HCT116 (cell line): Measurements from ENCODE around the gene BLTP3B. TPM values are rescaled to one million over a fixed set of nuclear protein-coding genes. Genes with fewer than 3 reads are reported as not detected.

ENCODE experiments used
- ATAC-seq: fragments of 200-7000 bp; cut with Tn5 transposase; 2 replicates; pipeline ENCODE4 v1.9.1; 2020; ENCODE audit warnings: mild to moderate bottlenecking, moderate library complexity
- BruUV-seq: library from RNA; stranded (reverse); fragments of 400-500 nt; replicated peaks from 2 replicates; lab custom pipeline; 2021; lab: Mats Ljungman, UMichigan
- CTCF ChIA-PET: fragments of 300-600 bp; sonication (Branson Sonifier 250); formaldehyde crosslinking; loops from one replicate; lab custom pipeline; 2021; ENCODE audit warnings: antibody characterized with exemption; lab: Charles Lee
- POLR2A ChIA-PET: fragments of 300-600, 350-600 bp; sonication (Branson Sonifier 250); formaldehyde crosslinking; loops from one replicate; lab custom pipeline; 2021; ENCODE audit warnings: antibody characterized with exemption; lab: Charles Lee
- RAD21 ChIA-PET, 2 experiments: fragments of 300-600 bp; sonication (Branson Sonifier 250); formaldehyde crosslinking; loops; one replicate each; lab custom pipeline; 2023; ENCODE audit warnings: low total read pairs in 2 of 2; ENCODE audit not compliant: uncharacterized antibody in 2 of 2, unreplicated experiment in 2 of 2, low non-redundant PET in 1 of 2; lab: Charles Lee
- DNase-seq: peaks from one replicate; pipeline ENCODE4 v3.0.0-alpha.2; 2010; ENCODE audit warnings: low read depth, low spot score
- H2AFZ ChIP-seq: fragments of 200-600 bp; shearing (Covaris generic), sonication (generic); 2 replicates; pipeline ENCODE4 v1.6.1; 2017; ENCODE audit warnings: low read depth, mixed run types, mixed read lengths, antibody characterized with exemption, low read length; ENCODE audit not compliant: poor library complexity, severe bottlenecking
- H3K27ac ChIP-seq: 2 replicates; pipeline ENCODE4 v1.5.1; 2012; ENCODE audit warnings: low read depth, low read length
- H3K27me3 ChIP-seq: fragments of 200-600 bp; sonication (generic); 2 replicates; pipeline ENCODE4 v1.6.1; 2016; ENCODE audit warnings: mixed run types, low read length, mixed read lengths; ENCODE audit not compliant: insufficient read depth
- H3K36me3 ChIP-seq, 2 experiments: fragments of 200-500 bp in 1 of 2; fragments of 200-600 bp in 1 of 2; sonication (Bioruptor generic) in 1 of 2; sonication (generic) in 1 of 2; 2 replicates each; pipeline versions ENCODE4 v1.5.1 to v1.6.1; 2014 to 2016; ENCODE audit warnings: low read length in 2 of 2, inconsistent platforms in 1 of 2, mixed read lengths in 1 of 2, mixed run types in 1 of 2; ENCODE audit not compliant: insufficient read depth in 2 of 2, control insufficient read depth in 1 of 2
- H3K4me1 ChIP-seq, 2 experiments: fragments of 200-600 bp in 1 of 2; sonication (generic) in 1 of 2; 2 replicates each; pipeline versions ENCODE4 v1.5.1 to v1.6.1; 2012 to 2017; ENCODE audit warnings: low read length in 2 of 2, inconsistent platforms in 1 of 2, mild to moderate bottlenecking in 1 of 2, mixed read lengths in 1 of 2, mixed run types in 1 of 2, moderate library complexity in 1 of 2; ENCODE audit not compliant: insufficient read depth in 2 of 2, control insufficient read depth in 1 of 2
- H3K4me2 ChIP-seq: fragments of 200-600 bp; sonication (generic); 2 replicates; pipeline ENCODE4 v1.6.1; 2017; ENCODE audit warnings: mixed run types, low read length, mixed read lengths
- H3K4me3 ChIP-seq, 2 experiments: fragments of 200-600 bp in 1 of 2; sonication (generic) in 1 of 2; replicated peaks in 1 of 2; 2 replicates each; pipeline ENCODE4 v1.5.1; 2011 to 2016; ENCODE audit warnings: low read length in 2 of 2, control low read depth in 1 of 2, low read depth in 1 of 2, mild to moderate bottlenecking in 1 of 2, mixed read lengths in 1 of 2, mixed run types in 1 of 2
- H3K79me2 ChIP-seq: fragments of 200-600 bp; sonication (generic); 2 replicates; pipeline ENCODE4 v1.6.1; 2017; ENCODE audit warnings: mild to moderate bottlenecking, mixed run types, low read length, moderate library complexity, mixed read lengths; ENCODE audit not compliant: insufficient read depth
- H3K9ac ChIP-seq: fragments of 200-600 bp; sonication (generic); 2 replicates; pipeline ENCODE4 v1.6.1; 2016; ENCODE audit warnings: low read length, mixed read lengths
- H3K9me2 ChIP-seq: fragments of 200-600 bp; sonication (generic), shearing (Covaris generic); 2 replicates; pipeline ENCODE4 v1.6.1; 2017; ENCODE audit warnings: mixed run types, mild to moderate bottlenecking, moderate library complexity; ENCODE audit not compliant: insufficient read depth
- H3K9me3 ChIP-seq, 2 experiments: fragments of 200-500 bp in 1 of 2; fragments of 200-600 bp in 1 of 2; sonication (Bioruptor generic) in 1 of 2; sonication (generic) in 1 of 2; 2 replicates each; pipeline ENCODE4 v1.6.1; 2014 to 2017; ENCODE audit warnings: low read length in 2 of 2, mixed read lengths in 2 of 2, inconsistent platforms in 1 of 2, low read depth in 1 of 2, mild to moderate bottlenecking in 1 of 2, mixed run types in 1 of 2, moderate library complexity in 1 of 2; ENCODE audit not compliant: control insufficient read depth in 1 of 2, insufficient read depth in 1 of 2
- H4K20me1 ChIP-seq: fragments of 200-600 bp; sonication (generic), shearing (Covaris generic); 2 replicates; pipeline ENCODE4 v1.6.1; 2017; ENCODE audit warnings: mixed run types, mild to moderate bottlenecking, moderate library complexity; ENCODE audit not compliant: insufficient read depth
- ATF3 ChIP-seq: IDR thresholded peaks from 2 replicates; pipeline ENCODE4 v1.6.1; 2012
- CBX3 ChIP-seq: IDR thresholded peaks from 2 replicates; pipeline ENCODE4 v1.6.1; 2012; ENCODE audit warnings: low read depth
- CEBPB ChIP-seq: IDR thresholded peaks from 2 replicates; pipeline ENCODE4 v1.6.1; 2012; ENCODE audit warnings: low read depth
- CTCF ChIP-seq, 3 experiments: fragments of 200-600 bp in 1 of 3; sonication (generic) in 1 of 3; IDR thresholded peaks in 2 of 3; conservative IDR thresholded peaks in 1 of 3; 2 replicates each; pipeline ENCODE4 v1.5.1; 2012 to 2017; ENCODE audit warnings: low read depth in 2 of 3, low read length in 2 of 3, antibody characterized with exemption in 1 of 3, borderline replicate concordance in 1 of 3, control low read depth in 1 of 3, mild to moderate bottlenecking in 1 of 3, mixed read lengths in 1 of 3, mixed run types in 1 of 3, moderate library complexity in 1 of 3; ENCODE audit not compliant: insufficient read depth in 1 of 3
- EGR1 ChIP-seq: IDR thresholded peaks from 2 replicates; pipeline ENCODE4 v1.6.1; 2012; ENCODE audit warnings: low read depth
- FOSL1 ChIP-seq: IDR thresholded peaks from 2 replicates; pipeline ENCODE4 v1.6.1; 2012; ENCODE audit warnings: low read depth
- MAX ChIP-seq: IDR thresholded peaks from 2 replicates; pipeline ENCODE4 v1.6.1; 2012
- POLR2A ChIP-seq: IDR thresholded peaks from 2 replicates; pipeline ENCODE4 v1.7.0; 2011; ENCODE audit warnings: borderline replicate concordance; ENCODE audit not compliant: insufficient read depth, insufficient read length; ENCODE audit errors: extremely low read depth
- POLR2AphosphoS5 ChIP-seq: IDR thresholded peaks from 2 replicates; pipeline ENCODE4 v1.6.1; 2011; ENCODE audit warnings: mild to moderate bottlenecking, low read depth, low read length, moderate library complexity
- RAD21 ChIP-seq: IDR thresholded peaks from 2 replicates; pipeline ENCODE4 v1.6.1; 2012; ENCODE audit warnings: low read depth, mild to moderate bottlenecking
- SIN3A ChIP-seq: IDR thresholded peaks from 2 replicates; pipeline ENCODE4 v1.6.1; 2012; ENCODE audit warnings: low read depth
- SP1 ChIP-seq: IDR thresholded peaks from 2 replicates; pipeline ENCODE4 v1.6.1; 2012; ENCODE audit warnings: low read depth
- SRF ChIP-seq: IDR thresholded peaks from 2 replicates; pipeline ENCODE4 v1.6.1; 2012; ENCODE audit warnings: low read depth
- TCF7L2 ChIP-seq: IDR thresholded peaks from 2 replicates; pipeline ENCODE4 v1.7.0; 2011; ENCODE audit warnings: borderline replicate concordance, inconsistent platforms; ENCODE audit not compliant: insufficient read depth, insufficient read length; ENCODE audit errors: extremely low read depth
- YY1 ChIP-seq: IDR thresholded peaks from 2 replicates; pipeline ENCODE4 v1.6.1; 2011; ENCODE audit warnings: low read length, low read depth, moderate library complexity, mild to moderate bottlenecking; ENCODE audit not compliant: insufficient replicate concordance; ENCODE audit errors: extremely low read depth
- ZBTB33 ChIP-seq: IDR thresholded peaks from 2 replicates; pipeline ENCODE4 v1.6.1; 2011; ENCODE audit warnings: mild to moderate bottlenecking, low read length, moderate library complexity; ENCODE audit not compliant: insufficient replicate concordance; ENCODE audit errors: extremely low read depth
- ZFX ChIP-seq: fragments of 450-650 bp; IDR thresholded peaks from 2 replicates; pipeline ENCODE4 v1.6.1; 2017
- intact Hi-C: fragments of 100-400 bp; cut with micrococcal nuclease; formaldehyde crosslinking; loops from 2 replicates; pipeline ENCODE4 v1.10.0; 2022
- total RNA-seq: library from RNA; stranded (reverse); gene quantifications from one replicate; pipeline ENCODE4 v1.2.1, GENCODE V29; 2021; ENCODE audit not compliant: unreplicated experiment

Gene BLTP3B
- total RNA-seq, 1 experiment from 2014 or later = 24.5 TPM

GRCh38 chr12:100171248-100171647, 28.6 kb upstream of the BLTP3B start:
- DNase-seq (no peak), ATAC-seq (no peak)
- H2AFZ ChIP-seq = no peak overlapping the region
- H3K9ac ChIP-seq = no peak overlapping the region
- H3K36me3 ChIP-seq = no peaks in the 10 kb centered on the region
- POLR2A ChIA-PET = no interaction called here
- intact Hi-C loops = no loop called here
- no peak overlapping the region for H3K27ac ChIP-seq
- no peak overlapping the region for H3K4me2 ChIP-seq
- no peaks in the 10 kb centered on the region for H3K27me3 ChIP-seq
- H3K9me3 ChIP-seq = no peaks in the 10 kb centered on the region
- CTCF ChIA-PET = no interaction called here
- no peaks in the 10 kb centered on the region for H3K79me2 ChIP-seq
- H4K20me1 ChIP-seq = no peaks in the 10 kb centered on the region
- BruUV-seq = no TSS peak
- no peaks in the 10 kb centered on the region for H3K4me1 ChIP-seq
- TF ChIP-seq SP1 = no peak
- no peak for TF ChIP-seq TCF7L2
- no peak for TF ChIP-seq POLR2AphosphoS5
- no peak for TF ChIP-seq ZFX
- H3K4me3 ChIP-seq = no peak overlapping the region
- H3K9me2 ChIP-seq = no peaks in the 10 kb centered on the region
- RAD21 ChIA-PET = no interaction called here

- Histone ChIP-seq H3K27me3 (no peaks in the 10 kb centered on the region), H3K9me3 (no peaks in the 10 kb centered on the region), H3K4me3 (no peak overlapping the region), H3K4me1 (no peaks in the 10 kb centered on the region), H3K79me2 (no peaks in the 10 kb centered on the region), H2AFZ (no peak overlapping the region), H3K9me2 (no peaks in the 10 kb centered on the region), H3K4me2 (no peak overlapping the region), H3K27ac (no peak overlapping the region), H4K20me1 (no peaks in the 10 kb centered on the region), H3K36me3 (no peaks in the 10 kb centered on the region), H3K9ac (no peak overlapping the region)
- intact Hi-C loops = no loop called here
- no TSS peak for BruUV-seq
- DNase-seq (no peak), ATAC-seq (no peak)
- CTCF ChIA-PET = no interaction called here
- POLR2A ChIA-PET = no interaction called here
- RAD21 ChIA-PET = no interaction called here
- TF ChIP-seq YY1 = no peak
- no peak for TF ChIP-seq SIN3A
- no peak for TF ChIP-seq RAD21
- TF ChIP-seq SRF = no peak
- TF ChIP-seq EGR1 = no peak
- TF ChIP-seq ATF3 = no peak
- no peak for TF ChIP-seq TCF7L2
- TF ChIP-seq CTCF (IDR thresholded peaks at IDR 0.05 in 2 of 3, conservative IDR thresholded peaks at IDR 0.05 in 1 of 3; ENCODE audit: borderline replicate concordance in 1 of 3, insufficient read depth in 1 of 3, low read depth in 2 of 3, low read length in 2 of 3) = no peak
- TF ChIP-seq SP1 = no peak
- TF ChIP-seq FOSL1 = no peak
- TF ChIP-seq CEBPB = no peak
- no peak for TF ChIP-seq POLR2AphosphoS5
- TF ChIP-seq ZBTB33 = no peak
- no peak for TF ChIP-seq POLR2A
- no peak for TF ChIP-seq CBX3
- TF ChIP-seq MAX = no peak
Measured at GRCh38 chr12:100170313-100170858, 27.7 kb upstream of the BLTP3B start.
